Activated CD8-positive, alpha-beta memory T cell treated with anti-CD3 and anti-CD28 coated beads, Interleukin-2, amount 10 ng/mL, durations not matched to agents 7 days and 5 days (primary cell): ENCODE results near the gene FBN2. TPM values are rescaled to one million over a fixed set of nuclear protein-coding genes. Genes with fewer than 3 reads are reported as not detected.

Experiments used
- ATAC-seq: fragments of 150-1000 bp; cut with Tn5 transposase; one replicate; pipeline ENCODE4 v1.10.0; 2021; ENCODE audit warnings: moderate library complexity
- CTCF ChIA-PET: fragments of 350-600 bp; sonication (Branson Sonifier 250); formaldehyde crosslinking; loops from one replicate; lab custom pipeline; 2021; ENCODE audit warnings: antibody characterized with exemption; lab: Charles Lee
- DNase-seq: peaks from one replicate; pipeline ENCODE4 v3.0.0-alpha.2; 2020
- H3K27ac Mint-ChIP-seq: one replicate; pipeline ENCODE4 v1.8.0; 2021; ENCODE audit warnings: mild to moderate bottlenecking, mixed read lengths
- H3K27me3 Mint-ChIP-seq: one replicate; pipeline ENCODE4 v1.8.0; 2021; ENCODE audit warnings: mixed read lengths
- H3K36me3 Mint-ChIP-seq: one replicate; pipeline ENCODE4 v1.8.0; 2021; ENCODE audit warnings: mild to moderate bottlenecking, mixed read lengths
- H3K4me1 Mint-ChIP-seq: one replicate; pipeline ENCODE4 v1.8.0; 2021; ENCODE audit warnings: mixed read lengths
- H3K4me3 Mint-ChIP-seq: one replicate; pipeline ENCODE4 v1.8.0; 2021; ENCODE audit warnings: mild to moderate bottlenecking, moderate library complexity, mixed read lengths
- H3K9me3 Mint-ChIP-seq: one replicate; pipeline ENCODE4 v1.8.0; 2022; ENCODE audit warnings: low read depth, mixed read lengths
- total RNA-seq, 2 experiments: library from RNA; stranded (reverse); gene quantifications; one replicate each; pipeline ENCODE4 v1.2.3, GENCODE V29; 2021

FBN2 gene
- total RNA-seq, 2 experiments from 2014 or later = not detected

- CTCF ChIA-PET = no interaction called here
- Mint-ChIP-seq H3K27ac (no peak overlapping the region), H3K4me1 (no peaks in the 10 kb centered on the region), H3K27me3 (no peaks in the 10 kb centered on the region), H3K36me3 (no peaks in the 10 kb centered on the region), H3K4me3 (no peak overlapping the region), H3K9me3 (no peaks in the 10 kb centered on the region)
- DNase-seq (no peak), ATAC-seq (no peak)
These were observed 154.0 kb downstream of the FBN2 start for GRCh38 chr5:128384068-128384467.

GRCh38 chr5:128380337-128380736 lies 157.7 kb downstream of the FBN2 start:
- ATAC-seq = no peak
- DNase-seq = no peak
- H3K4me3 Mint-ChIP-seq = no peak overlapping the region
- CTCF ChIA-PET = no interaction called here
- no peaks in the 10 kb centered on the region for H3K27me3 Mint-ChIP-seq
- no peaks in the 10 kb centered on the region for H3K4me1 Mint-ChIP-seq
- H3K9me3 Mint-ChIP-seq = no peaks in the 10 kb centered on the region
- H3K27ac Mint-ChIP-seq = no peak overlapping the region
- H3K36me3 Mint-ChIP-seq = no peaks in the 10 kb centered on the region

- no peaks in the 10 kb centered on the region for H3K27me3 Mint-ChIP-seq
- DNase-seq (no peak), ATAC-seq (no peak)
- no peak overlapping the region for H3K4me3 Mint-ChIP-seq
- H3K4me1 Mint-ChIP-seq = no peaks in the 10 kb centered on the region
- CTCF ChIA-PET = no interaction called here
- H3K27ac Mint-ChIP-seq = no peak overlapping the region
- no peaks in the 10 kb centered on the region for H3K36me3 Mint-ChIP-seq
- H3K9me3 Mint-ChIP-seq = no peaks in the 10 kb centered on the region
These were observed 159.4 kb downstream of the FBN2 start for GRCh38 chr5:128378632-128379031.

- no peaks in the 10 kb centered on the region for H3K36me3 Mint-ChIP-seq
- H3K27me3 Mint-ChIP-seq = no peaks in the 10 kb centered on the region
- no peak for ATAC-seq
- no peaks in the 10 kb centered on the region for H3K4me1 Mint-ChIP-seq
- H3K27ac Mint-ChIP-seq = no peak overlapping the region
- CTCF ChIA-PET = no interaction called here
- DNase-seq = no peak
- no peaks in the 10 kb centered on the region for H3K9me3 Mint-ChIP-seq
- H3K4me3 Mint-ChIP-seq = no peak overlapping the region
These were observed 159.8 kb downstream of the FBN2 start for GRCh38 chr5:128378196-128378595.

GRCh38 chr5:128376577-128376976 lies 161.5 kb downstream of the FBN2 start:
- no peaks in the 10 kb centered on the region for H3K27me3 Mint-ChIP-seq
- no peaks in the 10 kb centered on the region for H3K36me3 Mint-ChIP-seq
- no peaks in the 10 kb centered on the region for H3K4me1 Mint-ChIP-seq
- CTCF ChIA-PET = no interaction called here
- ATAC-seq (no peak), DNase-seq (no peak)
- H3K4me3 Mint-ChIP-seq = no peak overlapping the region
- no peak overlapping the region for H3K27ac Mint-ChIP-seq
- H3K9me3 Mint-ChIP-seq = no peaks in the 10 kb centered on the region

GRCh38 chr5:128366147-128366546 lies 171.9 kb downstream of the FBN2 start:
- no peaks in the 10 kb centered on the region for H3K36me3 Mint-ChIP-seq
- H3K4me3 Mint-ChIP-seq = no peak overlapping the region
- no peaks in the 10 kb centered on the region for H3K9me3 Mint-ChIP-seq
- CTCF ChIA-PET = no interaction called here
- DNase-seq (no peak), ATAC-seq (no peak)
- no peaks in the 10 kb centered on the region for H3K4me1 Mint-ChIP-seq
- H3K27ac Mint-ChIP-seq = no peak overlapping the region
- no peaks in the 10 kb centered on the region for H3K27me3 Mint-ChIP-seq

GRCh38 chr5:128362370-128362769 lies 175.7 kb downstream of the FBN2 start:
- no peaks in the 10 kb centered on the region for H3K27me3 Mint-ChIP-seq
- DNase-seq (no peak), ATAC-seq (no peak)
- no peaks in the 10 kb centered on the region for H3K4me1 Mint-ChIP-seq
- H3K4me3 Mint-ChIP-seq = no peak overlapping the region
- CTCF ChIA-PET = no interaction called here
- H3K36me3 Mint-ChIP-seq = no peaks in the 10 kb centered on the region
- H3K9me3 Mint-ChIP-seq = no peaks in the 10 kb centered on the region
- H3K27ac Mint-ChIP-seq = no peak overlapping the region

- Mint-ChIP-seq H3K27ac (no peak overlapping the region), H3K36me3 (no peaks in the 10 kb centered on the region), H3K4me1 (no peaks in the 10 kb centered on the region), H3K9me3 (no peaks in the 10 kb centered on the region), H3K4me3 (no peak overlapping the region), H3K27me3 (no peaks in the 10 kb centered on the region)
- no peak for ATAC-seq
- no peak for DNase-seq
- CTCF ChIA-PET = no interaction called here
These were observed 179.2 kb downstream of the FBN2 start for GRCh38 chr5:128358826-128359225.

- H3K27me3 Mint-ChIP-seq = no peaks in the 10 kb centered on the region
- H3K27ac Mint-ChIP-seq = no peak overlapping the region
- CTCF ChIA-PET = no interaction called here
- no peaks in the 10 kb centered on the region for H3K4me1 Mint-ChIP-seq
- ATAC-seq (no peak), DNase-seq (no peak)
- no peak overlapping the region for H3K4me3 Mint-ChIP-seq
- no peaks in the 10 kb centered on the region for H3K36me3 Mint-ChIP-seq
- no peaks in the 10 kb centered on the region for H3K9me3 Mint-ChIP-seq
These were observed 180.8 kb downstream of the FBN2 start for GRCh38 chr5:128357226-128357625.

GRCh38 chr5:128355961-128356360 lies 182.1 kb downstream of the FBN2 start:
- Mint-ChIP-seq H3K27me3 (no peaks in the 10 kb centered on the region), H3K9me3 (no peaks in the 10 kb centered on the region), H3K4me1 (no peaks in the 10 kb centered on the region), H3K27ac (no peak overlapping the region), H3K36me3 (no peaks in the 10 kb centered on the region), H3K4me3 (no peak overlapping the region)
- no peak for DNase-seq
- ATAC-seq = no peak
- CTCF ChIA-PET = no interaction called here

- Mint-ChIP-seq H3K4me1 (no peaks in the 10 kb centered on the region), H3K27ac (no peak overlapping the region), H3K36me3 (no peaks in the 10 kb centered on the region), H3K9me3 (no peaks in the 10 kb centered on the region), H3K27me3 (no peaks in the 10 kb centered on the region), H3K4me3 (no peak overlapping the region)
- CTCF ChIA-PET = no interaction called here
- DNase-seq = no peak
- ATAC-seq = no peak
These were observed 184.5 kb downstream of the FBN2 start for GRCh38 chr5:128353441-128354107.

GRCh38 chr5:128350705-128351104 lies 187.3 kb downstream of the FBN2 start:
- DNase-seq = no peak
- ATAC-seq = no peak
- H3K36me3 Mint-ChIP-seq = no peaks in the 10 kb centered on the region
- no peaks in the 10 kb centered on the region for H3K27me3 Mint-ChIP-seq
- H3K4me1 Mint-ChIP-seq = no peaks in the 10 kb centered on the region
- H3K27ac Mint-ChIP-seq = no peak overlapping the region
- H3K9me3 Mint-ChIP-seq = no peaks in the 10 kb centered on the region
- H3K4me3 Mint-ChIP-seq = no peak overlapping the region
- CTCF ChIA-PET = no interaction called here

GRCh38 chr5:128349044-128349858 lies 188.8 kb downstream of the FBN2 start:
- Mint-ChIP-seq H3K4me3 (no peak overlapping the region), H3K4me1 (no peaks in the 10 kb centered on the region), H3K27me3 (no peaks in the 10 kb centered on the region), H3K36me3 (no peaks in the 10 kb centered on the region), H3K9me3 (no peaks in the 10 kb centered on the region), H3K27ac (no peak overlapping the region)
- DNase-seq = no peak
- no peak for ATAC-seq
- CTCF ChIA-PET = no interaction called here

GRCh38 chr5:128346038-128346437 lies 192.0 kb downstream of the FBN2 start:
- ATAC-seq = no peak
- CTCF ChIA-PET = no interaction called here
- H3K27me3 Mint-ChIP-seq = no peaks in the 10 kb centered on the region
- no peaks in the 10 kb centered on the region for H3K9me3 Mint-ChIP-seq
- no peaks in the 10 kb centered on the region for H3K36me3 Mint-ChIP-seq
- no peak for DNase-seq
- no peaks in the 10 kb centered on the region for H3K4me1 Mint-ChIP-seq
- no peak overlapping the region for H3K4me3 Mint-ChIP-seq
- no peak overlapping the region for H3K27ac Mint-ChIP-seq
